Hippocampal formation (tissue), 2 donors: ENCODE results near the gene RPS24.
"Not testable (repeated sequence)": the region's sequence is repeated elsewhere in the genome, so short reads cannot be mapped to it uniquely, and the experiment has no call there.

Experiments used
- DNase-seq, 2 donors: peaks; one replicate each; lab custom pipeline; 2025; lab: John Stamatoyannopoulos, UW

RPS24 gene

GRCh38 chr10:78053211-78053868 is 19.7 kb downstream of the RPS24 start:
- no peak for DNase-seq

- DNase-seq, result no peak
Measured at GRCh38 chr10:78058562-78058961, 24.9 kb downstream of the RPS24 start.

- no peak for DNase-seq
Measured at GRCh38 chr10:78059906-78060702, 26.4 kb downstream of the RPS24 start.

GRCh38 chr10:78062296-78062695 is 28.6 kb downstream of the RPS24 start:
- DNase-seq, result no peak

- no peak for DNase-seq
Measured at GRCh38 chr10:78063236-78063635, 29.6 kb downstream of the RPS24 start.

- not testable (repeated sequence) for DNase-seq
Measured at GRCh38 chr10:78064919-78065318, 31.3 kb downstream of the RPS24 start.

GRCh38 chr10:78065611-78066010 is 31.9 kb downstream of the RPS24 start:
- no peak for DNase-seq

GRCh38 chr10:78066012-78066411 is 32.3 kb downstream of the RPS24 start:
- DNase-seq, result no peak

- DNase-seq, result no peak
Measured at GRCh38 chr10:78066728-78067430, 33.2 kb downstream of the RPS24 start.

- DNase-seq, result no peak
Measured at GRCh38 chr10:78069151-78069550, 35.5 kb downstream of the RPS24 start.

GRCh38 chr10:78070064-78070463 is 36.4 kb downstream of the RPS24 start:
- not testable (repeated sequence) for DNase-seq

GRCh38 chr10:78070726-78071125 is 37.1 kb downstream of the RPS24 start:
- DNase-seq, result no peak

- no peak for DNase-seq
Measured at GRCh38 chr10:78071140-78071856, 37.6 kb downstream of the RPS24 start.

- no peak for DNase-seq
Measured at GRCh38 chr10:78071857-78072179, 38.2 kb downstream of the RPS24 start.

- DNase-seq, result no peak
Measured at GRCh38 chr10:78072504-78072903, 38.8 kb downstream of the RPS24 start.

- not testable (repeated sequence) for DNase-seq
Measured at GRCh38 chr10:78075806-78076205, 42.1 kb downstream of the RPS24 start.

GRCh38 chr10:78078539-78079330 is 45.1 kb downstream of the RPS24 start:
- no peak for DNase-seq

- DNase-seq, result no peak
Measured at GRCh38 chr10:78079411-78079810, 45.7 kb downstream of the RPS24 start.

- DNase-seq, result no peak
Measured at GRCh38 chr10:78081292-78081691, 47.6 kb downstream of the RPS24 start.

- no peak for DNase-seq
Measured at GRCh38 chr10:78082636-78083035, 49.0 kb downstream of the RPS24 start.
